KMS-11 (cell line): ENCODE results near the gene CRELD2.
A peak's percentile ranks its signal among the peaks of the same experiment; 100 is the strongest.
"Not testable (repeated sequence)": the region's sequence is repeated elsewhere in the genome, so short reads cannot be mapped to it uniquely, and the experiment has no call there.

Experiments
- H2AFZ ChIP-seq: fragments of 200-600 bp; sonication (generic); 2 replicates; pipeline ENCODE4 v1.6.1; 2016; ENCODE audit warnings: antibody characterized with exemption, mixed run types, low read depth
- H3K27ac ChIP-seq: fragments of 200-600 bp; sonication (generic); 2 replicates; pipeline ENCODE4 v1.6.1; 2016; ENCODE audit warnings: mild to moderate bottlenecking, mixed run types
- H3K27me3 ChIP-seq: fragments of 200-600 bp; sonication (generic); 2 replicates; pipeline ENCODE4 v1.6.1; 2017; ENCODE audit warnings: mild to moderate bottlenecking, low read depth, mixed run types, moderate library complexity; ENCODE audit not compliant: insufficient read depth
- H3K36me3 ChIP-seq: fragments of 200-600 bp; sonication (generic); 2 replicates; pipeline ENCODE4 v1.6.1; 2017; ENCODE audit warnings: mild to moderate bottlenecking, mixed run types; ENCODE audit not compliant: insufficient read depth
- H3K4me1 ChIP-seq: fragments of 200-600 bp; sonication (generic); 2 replicates; pipeline ENCODE4 v1.6.1; 2016; ENCODE audit warnings: mild to moderate bottlenecking, low read depth, mixed run types; ENCODE audit not compliant: poor library complexity, severe bottlenecking
- H3K4me2 ChIP-seq: fragments of 200-600 bp; sonication (generic); 2 replicates; pipeline ENCODE4 v1.7.0; 2016; ENCODE audit warnings: mild to moderate bottlenecking, mixed run types
- H3K4me3 ChIP-seq: fragments of 200-600 bp; sonication (generic); IDR thresholded peaks from 2 replicates; pipeline ENCODE4 v1.6.1; 2017; ENCODE audit warnings: low read depth, low read length, mixed read lengths; ENCODE audit not compliant: insufficient read depth
- H3K79me2 ChIP-seq: fragments of 200-600 bp; sonication (generic); 2 replicates; pipeline ENCODE4 v1.6.1; 2016; ENCODE audit warnings: low read depth, mixed run types; ENCODE audit not compliant: insufficient read depth
- H3K9ac ChIP-seq: fragments of 200-600 bp; sonication (generic); 2 replicates; pipeline ENCODE4 v1.6.1; 2016; ENCODE audit warnings: mild to moderate bottlenecking, mixed run types
- H4K20me1 ChIP-seq: fragments of 200-600 bp; sonication (generic); 2 replicates; pipeline ENCODE4 v1.6.1; 2016; ENCODE audit warnings: mild to moderate bottlenecking, mixed run types; ENCODE audit not compliant: insufficient read depth
- CTCF ChIP-seq: fragments of 200-600 bp; sonication (generic); conservative IDR thresholded peaks from 2 replicates; pipeline ENCODE4 v1.6.1; 2017; ENCODE audit warnings: low read depth, mild to moderate bottlenecking, antibody characterized with exemption, low read length, moderate library complexity, mixed read lengths

Gene CRELD2

DNA sequence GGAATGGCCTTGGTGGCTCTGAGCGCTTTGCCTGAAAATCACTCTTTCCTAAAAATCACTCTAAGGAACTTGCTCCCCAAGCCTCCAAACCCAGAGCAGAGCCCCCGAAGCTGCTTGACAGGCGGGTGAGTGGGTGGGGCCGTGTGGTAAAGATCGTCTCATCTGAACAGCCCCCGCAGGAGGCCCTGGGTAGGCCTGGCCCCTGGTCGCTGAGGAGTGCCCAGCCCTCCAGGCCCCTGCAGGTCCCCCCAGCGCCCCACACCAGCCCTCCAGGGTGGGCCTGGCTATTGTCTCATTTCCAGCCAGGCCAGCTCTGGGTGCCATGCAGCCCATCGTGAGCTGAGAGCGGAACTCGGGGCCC is 25.0 kb downstream of the CRELD2 start:
- H3K4me1 ChIP-seq = peaks cover 6% of the 10 kb centered on the region

GRCh38 chr22:49943771-49944398 is 25.5 kb downstream of the CRELD2 start:
- Histone ChIP-seq H3K4me1 (peaks cover 6% of the 10 kb centered on the region), H2AFZ (no peak overlapping the region), H3K9ac (no peak overlapping the region), H3K27ac (no peak overlapping the region), H3K79me2 (no peaks in the 10 kb centered on the region), H3K27me3 (no peaks in the 10 kb centered on the region), H3K36me3 (no peaks in the 10 kb centered on the region), H3K4me2 (no peak overlapping the region), H4K20me1 (no peaks in the 10 kb centered on the region), H3K4me3 (no peak overlapping the region)
- TF ChIP-seq CTCF = no peak

More for the DNA sequence above, 25.0 kb downstream of the CRELD2 start:
- TF ChIP-seq CTCF = no peak
- Histone ChIP-seq H3K4me2 (no peak overlapping the region), H3K9ac (no peak overlapping the region), H3K36me3 (no peaks in the 10 kb centered on the region), H3K4me3 (no peak overlapping the region), H3K27me3 (no peaks in the 10 kb centered on the region), H4K20me1 (no peaks in the 10 kb centered on the region), H3K79me2 (no peaks in the 10 kb centered on the region), H3K27ac (no peak overlapping the region), H2AFZ (no peak overlapping the region)

GRCh38 chr22:49944399-49944891 is 26.0 kb downstream of the CRELD2 start:
- H3K9ac ChIP-seq = no peak overlapping the region
- H3K4me3 ChIP-seq = no peak overlapping the region
- no peaks in the 10 kb centered on the region for H3K79me2 ChIP-seq
- H3K27me3 ChIP-seq = no peaks in the 10 kb centered on the region
- H3K27ac ChIP-seq = no peak overlapping the region
- no peaks in the 10 kb centered on the region for H4K20me1 ChIP-seq
- no peak overlapping the region for H3K4me2 ChIP-seq
- H3K4me1 ChIP-seq = peaks cover 6% of the 10 kb centered on the region
- TF ChIP-seq CTCF = no peak
- H3K36me3 ChIP-seq = no peaks in the 10 kb centered on the region
- H2AFZ ChIP-seq = no peak overlapping the region

DNA sequence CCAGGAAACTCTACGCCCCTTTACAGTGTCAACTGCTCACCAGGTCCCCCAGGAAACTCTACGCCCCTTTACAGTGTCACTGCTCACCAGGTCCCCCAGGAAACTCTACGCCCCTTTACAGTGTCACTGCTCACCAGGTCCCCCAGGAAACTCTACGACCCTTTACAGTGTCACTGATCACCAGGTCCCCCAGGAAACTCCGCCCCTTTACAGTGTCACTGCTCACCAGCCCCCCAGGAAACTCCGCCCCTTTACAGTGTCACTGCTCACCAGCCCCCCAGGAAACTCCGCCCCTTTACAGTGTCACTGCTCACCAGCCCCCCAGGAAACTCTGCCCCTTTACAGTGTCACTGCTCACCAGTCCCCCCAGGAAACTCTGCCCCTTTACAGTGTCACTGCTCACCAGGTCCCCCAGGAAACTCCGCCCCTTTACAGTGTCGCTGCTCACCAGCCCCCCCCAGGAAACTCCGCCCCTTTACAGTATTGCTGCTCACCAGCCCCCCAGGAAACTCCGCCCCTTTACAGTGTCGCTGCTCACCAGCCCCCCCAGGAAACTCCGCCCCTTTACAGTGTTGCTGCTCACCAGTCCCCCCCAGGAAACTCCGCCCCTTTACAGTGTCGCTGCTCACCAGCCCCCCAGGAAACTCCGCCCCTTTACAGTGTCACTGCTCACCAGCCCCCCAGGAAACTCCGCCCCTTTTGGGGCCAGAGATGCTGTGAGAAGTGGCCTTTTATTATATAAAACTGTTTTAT is 26.8 kb downstream of the CRELD2 start:
- H2AFZ ChIP-seq = peak overlapping the region; percentile 30; the same call in 1 of the 2 replicates
- H3K27ac ChIP-seq, H3K9ac ChIP-seq, H3K79me2 ChIP-seq, H3K4me1 ChIP-seq, H3K36me3 ChIP-seq, H3K4me3 ChIP-seq, H4K20me1 ChIP-seq, H3K27me3 ChIP-seq, H3K4me2 ChIP-seq: not testable (repeated sequence)
